H1 (cell line): Measurements from ENCODE around the gene HNRNPA3. TPM values are rescaled to one million over a fixed set of nuclear protein-coding genes. Genes with fewer than 3 reads are reported as not detected.
"Not testable (repeated sequence)": the region's sequence is repeated elsewhere in the genome, so short reads cannot be mapped to it uniquely, and the experiment has no call there.

Experiments
- CTCF ChIA-PET: fragments of 300-600 bp; sonication (Branson Sonifier 250); formaldehyde crosslinking; loops from one replicate; lab custom pipeline; 2021; ENCODE audit not compliant: partially characterized antibody; lab: Charles Lee
- POLR2A ChIA-PET: fragments of 300-600 bp; sonication (Branson Sonifier 250); formaldehyde crosslinking; loops from one replicate; lab custom pipeline; 2021; ENCODE audit warnings: inconsistent platforms; ENCODE audit not compliant: partially characterized antibody; lab: Charles Lee
- DNase-seq, 2 experiments: peaks; one replicate each; pipeline versions ENCODE4 v3.0.0 to v3.0.0-alpha.2; 2010 to 2022; ENCODE audit warnings: low spot score in 2 of 2, low read depth in 1 of 2, mixed read lengths in 1 of 2
- FAIRE-seq: peaks from 2 replicates; lab custom pipeline; 2011; peaks lifted over from hg19 to GRCh38; lab: Jason Lieb, UNC
- H2AFZ ChIP-seq: 2 replicates; pipeline ENCODE4 v1.8.1; 2012; ENCODE audit warnings: low read length, inconsistent platforms
- H2AK5ac ChIP-seq: 2 replicates; pipeline ENCODE4 v1.6.1; 2013; ENCODE audit warnings: low read depth, low read length
- H2BK120ac ChIP-seq: replicated peaks from 2 replicates; pipeline ENCODE3; 2013; ENCODE audit warnings: low read depth, low read length, inconsistent platforms
- H2BK12ac ChIP-seq: 2 replicates; pipeline ENCODE4 v1.6.1; 2013; ENCODE audit warnings: low read depth, low read length
- H2BK15ac ChIP-seq: 2 replicates; pipeline ENCODE4 v1.6.1; 2013; ENCODE audit warnings: low read length
- H2BK20ac ChIP-seq: 2 replicates; pipeline ENCODE4 v1.6.1; 2013; ENCODE audit warnings: low read length
- H2BK5ac ChIP-seq: 2 replicates; pipeline ENCODE4 v1.6.1; 2013; ENCODE audit warnings: low read depth, low read length
- H3K14ac ChIP-seq: 2 replicates; pipeline ENCODE4 v1.6.1; 2013; ENCODE audit warnings: inconsistent platforms; ENCODE audit not compliant: insufficient read length
- H3K18ac ChIP-seq: 2 replicates; pipeline ENCODE4 v1.6.1; 2013; ENCODE audit warnings: low read length; ENCODE audit errors: extremely low read depth
- H3K23ac ChIP-seq: 2 replicates; pipeline ENCODE4 v1.6.1; 2013; ENCODE audit warnings: inconsistent platforms; ENCODE audit not compliant: insufficient read length
- H3K23me2 ChIP-seq: 2 replicates; pipeline ENCODE4 v1.6.1; 2013; ENCODE audit warnings: low read depth, low read length
- H3K27ac ChIP-seq: 2 replicates; pipeline ENCODE4 v1.6.1; 2011; ENCODE audit warnings: low read depth, low read length, inconsistent platforms
- H3K27me3 ChIP-seq, 4 experiments: replicated peaks in 1 of 4; 1 replicate in 1 of 4; 2 replicates in 3 of 4; pipeline versions ENCODE4 v1.6.1 to v1.8.1; 2011 to 2013; ENCODE audit warnings: low read length in 3 of 4, mild to moderate bottlenecking in 3 of 4, inconsistent platforms in 2 of 4, mixed read lengths in 2 of 4, moderate library complexity in 1 of 4; ENCODE audit not compliant: control insufficient read depth in 3 of 4, insufficient read depth in 3 of 4; ENCODE audit errors: extremely low read depth in 1 of 4
- H3K36me3 ChIP-seq, 4 experiments: 2 replicates each; pipeline versions ENCODE4 v1.6.1 to v1.8.1; 2011 to 2013; ENCODE audit warnings: mild to moderate bottlenecking in 4 of 4, low read length in 3 of 4, moderate library complexity in 2 of 4, control low read depth in 1 of 4, inconsistent platforms in 1 of 4; ENCODE audit not compliant: insufficient read depth in 4 of 4, control insufficient read depth in 2 of 4
- H3K4ac ChIP-seq: replicated peaks from 2 replicates; pipeline ENCODE3; 2013; ENCODE audit warnings: low read length, low read depth, mixed read lengths, inconsistent platforms; ENCODE audit not compliant: insufficient read length
- H3K4me1 ChIP-seq, 4 experiments: replicated peaks in 1 of 4; 1 replicate in 1 of 4; 2 replicates in 3 of 4; pipeline versions ENCODE4 v1.6.1 to v1.8.1; 2011 to 2013; ENCODE audit warnings: low read length in 3 of 4, inconsistent platforms in 2 of 4, mixed read lengths in 1 of 4; ENCODE audit not compliant: insufficient read depth in 4 of 4, control insufficient read depth in 3 of 4
- H3K4me2 ChIP-seq, 2 experiments: 2 replicates each; pipeline versions ENCODE4 v1.6.1 to v1.8.1; 2011 to 2013; ENCODE audit warnings: low read depth in 2 of 2, low read length in 2 of 2, control low read depth in 1 of 2, inconsistent platforms in 1 of 2, mild to moderate bottlenecking in 1 of 2; ENCODE audit not compliant: insufficient read depth in 1 of 2
- H3K4me3 ChIP-seq, 4 experiments: fragments of 200-600, 300-600 bp in 1 of 4; sonication (generic), shearing (Covaris generic), sonication (Bioruptor Twin) in 1 of 4; 2 replicates each; pipeline versions ENCODE4 v1.5.1 to v1.8.1; 2011 to 2016; ENCODE audit warnings: low read length in 4 of 4, low read depth in 3 of 4, control low read depth in 2 of 4, inconsistent platforms in 2 of 4, mild to moderate bottlenecking in 2 of 4, mixed read lengths in 1 of 4, moderate library complexity in 1 of 4; ENCODE audit not compliant: insufficient read depth in 2 of 4; ENCODE audit errors: extremely low read depth in 1 of 4
- H3K56ac ChIP-seq: replicated peaks from 2 replicates; pipeline ENCODE3; 2013; ENCODE audit warnings: low read depth, mild to moderate bottlenecking, mixed read lengths, low read length, inconsistent platforms; ENCODE audit not compliant: insufficient read length
- H3K79me1 ChIP-seq: 2 replicates; pipeline ENCODE4 v1.6.1; 2013; ENCODE audit warnings: low read depth, low read length, control low read depth
- H3K79me2 ChIP-seq, 2 experiments: 2 replicates each; pipeline versions ENCODE4 v1.6.1 to v1.8.1; 2012 to 2013; ENCODE audit warnings: low read length in 2 of 2, mild to moderate bottlenecking in 2 of 2, inconsistent platforms in 1 of 2; ENCODE audit not compliant: insufficient read depth in 2 of 2, control insufficient read depth in 1 of 2
- H3K9ac ChIP-seq, 4 experiments: replicated peaks in 1 of 4; 1 replicate in 1 of 4; 2 replicates in 3 of 4; pipeline versions ENCODE4 v1.6.1 to v1.8.1; 2011 to 2013; ENCODE audit warnings: low read depth in 3 of 4, low read length in 3 of 4, control low read depth in 2 of 4, mild to moderate bottlenecking in 2 of 4, moderate library complexity in 2 of 4, inconsistent platforms in 1 of 4; ENCODE audit errors: extremely low read depth in 1 of 4
- H3K9me3 ChIP-seq, 2 experiments: 2 replicates each; pipeline versions ENCODE4 v1.6.1 to v1.8.1; 2012 to 2013; ENCODE audit warnings: mild to moderate bottlenecking in 2 of 2, moderate library complexity in 2 of 2, control low read depth in 1 of 2, inconsistent platforms in 1 of 2, low read depth in 1 of 2, low read length in 1 of 2, mixed read lengths in 1 of 2; ENCODE audit not compliant: insufficient read depth in 2 of 2
- H4K20me1 ChIP-seq, 2 experiments: replicated peaks in 1 of 2; 2 replicates each; pipeline versions ENCODE3 to v1.8.1; 2011 to 2013; ENCODE audit warnings: inconsistent platforms in 2 of 2, low read length in 2 of 2, mild to moderate bottlenecking in 1 of 2; ENCODE audit not compliant: insufficient read depth in 2 of 2, control insufficient read depth in 1 of 2
- H4K5ac ChIP-seq: 2 replicates; pipeline ENCODE4 v1.6.1; 2013; ENCODE audit warnings: low read length, low read depth, mixed read lengths, inconsistent platforms; ENCODE audit not compliant: insufficient read length
- H4K8ac ChIP-seq: 2 replicates; pipeline ENCODE4 v1.8.0; 2013; ENCODE audit warnings: mild to moderate bottlenecking, moderate library complexity, low read length, inconsistent platforms; ENCODE audit not compliant: insufficient read depth; ENCODE audit errors: extremely low read depth
- H4K91ac ChIP-seq: replicated peaks from 2 replicates; pipeline ENCODE3; 2013; ENCODE audit warnings: low read length, mixed read lengths, inconsistent platforms; ENCODE audit not compliant: insufficient read length
- WGBS, 2 experiments: shearing (Covaris generic) in 1 of 2; methylation state at CpG; one replicate each; pipeline versions ENCODE4 v1.1.6 to v1.1.7; 2013 to 2015; ENCODE audit warnings: low lambda C conversion rate in 2 of 2, mixed read lengths in 2 of 2, inconsistent platforms in 1 of 2, low coverage in 1 of 2, missing lambda C conversion rate in 1 of 2; ENCODE audit not compliant: insufficient replicate concordance in 2 of 2, insufficient coverage in 1 of 2, insufficient read length in 1 of 2; ENCODE audit errors: extremely low coverage in 1 of 2, missing lambda C conversion rate in 1 of 2; 5-methylcytosine and 5-hydroxymethylcytosine counted together
- polyA plus RNA-seq, 7 experiments: library from polyadenylated mRNA; depleted of rRNA in 3 of 7; stranded (reverse) in 5 of 7; unstranded in 2 of 7; fragments of >200 nt in 5 of 7; fragments of 200-250 nt in 2 of 7; gene quantifications; 1 replicate in 5 of 7; 2 replicates in 1 of 7; 4 replicates in 1 of 7; pipeline versions ENCODE4 v1.2.1 to v1.2.3, GENCODE V29; 2011 to 2013; ENCODE audit warnings: missing spikeins in 2 of 7, mixed read lengths in 2 of 7
- total RNA-seq: library from RNA; stranded (reverse); fragmentation: NEBNext Ultra II Directional; extraction: Animal tissue kit (Norgen Biotek cat#: 25700); gene quantifications from 2 replicates; pipeline ENCODE4 v1.2.1, GENCODE V29; 2021

HNRNPA3 gene
- total and polyA plus RNA-seq, 2 of the 8 experiments (the other 6 are each of a cell fraction or from before 2014, with no cell fraction given), result 66.1 to 408 TPM

DNA sequence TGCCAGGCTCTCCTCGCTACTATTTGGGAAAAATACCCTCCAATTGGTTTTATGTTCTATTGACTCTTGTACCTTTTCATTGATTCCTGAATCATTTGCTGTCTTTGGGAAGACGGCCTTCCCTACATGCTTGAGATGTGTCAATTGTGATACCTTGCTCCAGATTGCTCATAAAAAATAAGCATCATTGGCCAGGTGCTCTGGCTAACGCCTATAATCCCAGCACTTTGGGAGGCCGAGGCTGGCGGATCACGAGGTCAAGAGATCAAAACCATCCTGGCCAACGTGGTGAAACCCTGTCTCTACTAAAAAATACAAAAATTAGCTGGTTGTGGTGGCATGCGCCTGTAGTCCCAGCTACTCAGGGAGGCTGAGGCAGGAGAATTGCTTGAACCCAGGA, 54.4 kb downstream of the HNRNPA3 start:
- H2AK5ac ChIP-seq, H3K36me3 ChIP-seq, H3K4me1 ChIP-seq, FAIRE-seq, H3K9me3 ChIP-seq, H4K5ac ChIP-seq, H3K23ac ChIP-seq, H4K20me1 ChIP-seq, H2BK15ac ChIP-seq, H3K79me1 ChIP-seq, H3K14ac ChIP-seq, H3K4ac ChIP-seq, H3K18ac ChIP-seq, H3K23me2 ChIP-seq, H3K56ac ChIP-seq, H2BK20ac ChIP-seq, H3K4me3 ChIP-seq, H3K27ac ChIP-seq, H4K91ac ChIP-seq, H2BK5ac ChIP-seq, H3K4me2 ChIP-seq, H4K8ac ChIP-seq, H2BK120ac ChIP-seq, DNase-seq, H2BK12ac ChIP-seq, H3K9ac ChIP-seq, H3K27me3 ChIP-seq: not testable (repeated sequence)
- Histone ChIP-seq H2AFZ (0 out of 2 replicates have a peak overlapping the region, but pooled peaks have one; percentile 1), H3K79me2 (peaks cover 0 to 14% of the 10 kb centered on the region in 2 experiments; a peak in 2 of 4 replicates)
- WGBS, 2 experiments, result 94% methylated on average over 8 of the region's 8 CpGs; no CpG with 5 or more reads in 1 of the 2 experiments
- ChIA-PET POLR2A (interaction anchor here (0.8 to 5.4 kb wide), 5 partner anchors 16 to 52 kb away, joined by 3 to 74 read pairs (median 4); no protein-coding TSS in a partner anchor), CTCF (interaction anchor here (1.2 to 2.4 kb wide), 5 partner anchors 12 to 72 kb away, joined by 3 to 9 read pairs (median 3); no protein-coding TSS in a partner anchor)
